GM21723 (cell line): ENCODE data around the gene ANGPTL2.

Source experiments
- ATAC-seq: cut with Tn5 transposase; IDR thresholded peaks from one replicate; pipeline ENCODE4 v1.9.1; 2021; ENCODE audit warnings: mild to moderate bottlenecking, moderate library complexity; ENCODE audit not compliant: unreplicated experiment

Gene ANGPTL2

DNA sequence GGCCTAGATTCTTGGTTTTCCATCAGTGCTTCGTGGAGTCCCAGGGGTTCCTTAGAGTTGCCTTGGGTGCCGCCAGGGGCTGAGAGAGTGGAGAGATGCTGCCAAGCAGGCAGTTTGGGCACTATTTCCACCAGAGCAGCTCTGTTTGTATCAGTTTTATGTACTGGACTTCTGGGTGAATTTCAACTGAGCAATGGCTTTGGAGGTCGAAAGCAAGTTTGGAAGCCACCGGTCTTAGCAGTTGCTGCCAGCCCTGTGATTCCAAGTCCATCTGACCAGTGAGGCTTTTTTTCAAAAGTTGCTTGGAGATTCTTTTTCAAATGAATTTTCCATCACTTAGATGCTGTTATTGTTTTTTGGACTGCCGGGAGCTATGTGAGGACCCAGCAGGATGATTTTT is 68.5 kb downstream of the ANGPTL2 start:
- no peak for ATAC-seq

DNA sequence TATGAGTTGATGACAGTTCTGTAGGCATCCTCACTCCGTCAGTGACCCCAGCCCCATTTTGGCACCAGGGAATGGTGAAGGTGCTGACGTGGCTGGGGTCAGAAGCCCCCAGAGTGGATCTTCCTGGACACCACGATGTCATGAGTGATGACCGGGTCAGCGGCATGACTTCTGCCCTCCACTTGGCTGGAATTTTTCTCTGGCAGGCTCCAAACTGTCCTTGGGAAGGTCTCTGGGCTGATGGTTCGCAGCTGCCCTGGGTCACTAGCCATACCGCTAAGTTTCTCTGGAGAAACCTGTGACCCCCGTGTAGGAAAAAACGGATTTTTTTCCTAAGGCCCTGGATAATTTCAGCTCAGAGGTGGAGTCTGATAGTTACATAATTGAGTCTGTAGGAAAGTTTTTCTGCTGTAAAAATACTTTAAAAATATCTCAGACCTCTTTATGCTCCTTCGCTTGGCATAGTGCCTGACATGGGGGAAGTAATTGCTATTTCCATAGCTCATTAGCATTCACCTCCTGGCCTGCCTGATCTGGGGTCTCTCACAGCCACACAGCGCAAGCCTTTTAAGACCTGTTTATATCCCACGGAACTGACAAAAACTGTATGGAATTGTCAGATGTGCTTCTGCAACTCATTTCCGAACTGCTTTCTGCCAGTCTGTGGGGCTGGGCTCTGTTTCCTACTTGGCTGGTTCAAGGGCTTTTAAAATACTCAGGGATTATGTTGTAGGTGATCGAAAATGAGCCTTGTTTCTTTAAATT is 69.2 kb downstream of the ANGPTL2 start:
- no peak for ATAC-seq

DNA sequence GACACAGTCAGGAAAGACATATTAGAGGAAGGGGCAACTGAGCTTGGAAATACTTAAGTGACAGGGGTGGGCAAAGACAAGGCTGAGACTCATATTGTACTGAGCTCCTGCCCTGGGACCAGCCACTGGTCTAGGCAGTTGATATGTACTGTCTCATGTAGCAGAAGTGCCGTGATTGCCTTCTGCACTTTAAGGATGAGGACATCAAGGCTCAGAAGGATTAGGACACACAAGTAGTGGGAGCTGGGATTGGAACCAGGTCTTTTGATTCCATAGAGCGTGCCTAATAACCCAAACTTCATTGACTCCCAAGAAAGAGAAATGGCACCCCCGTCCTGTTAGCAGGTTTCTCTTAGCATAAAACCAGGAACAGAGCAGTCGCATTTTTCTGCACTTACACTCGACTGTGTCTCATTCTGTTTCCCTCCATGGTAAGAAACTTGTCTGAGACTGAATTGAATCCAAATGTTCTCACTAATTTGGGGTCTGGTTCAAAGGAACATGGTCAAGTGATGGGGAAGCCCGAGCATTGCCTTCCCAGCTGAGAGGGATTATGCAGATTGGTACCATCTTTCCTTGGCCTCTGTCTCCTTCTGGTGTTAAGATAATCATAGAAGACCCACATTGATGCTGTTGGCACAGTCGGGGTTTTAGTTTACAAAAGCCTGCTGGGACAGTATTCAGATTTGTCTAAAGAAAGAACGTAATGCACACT is 70.4 kb downstream of the ANGPTL2 start:
- no peak for ATAC-seq

DNA sequence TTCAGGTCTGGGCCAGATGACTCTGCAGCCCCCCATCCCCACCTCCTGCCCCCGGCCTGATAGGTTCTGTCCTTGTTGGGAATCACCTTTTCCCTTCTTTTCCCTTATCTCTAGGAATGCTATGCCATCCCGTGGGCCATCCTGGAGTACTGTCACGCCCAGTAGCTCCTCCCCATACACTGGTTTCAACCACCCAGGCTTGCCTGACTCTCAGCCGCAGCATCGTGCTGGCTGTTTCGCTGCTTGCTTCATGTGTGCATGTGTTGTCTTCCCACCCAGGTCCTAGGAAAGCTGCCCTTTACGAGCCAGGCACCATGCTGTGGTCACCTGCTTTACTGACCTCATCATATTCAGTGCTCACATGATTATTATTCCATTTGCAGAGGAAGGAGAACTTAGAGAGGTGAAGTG is 71.8 kb downstream of the ANGPTL2 start:
- no peak for ATAC-seq

DNA sequence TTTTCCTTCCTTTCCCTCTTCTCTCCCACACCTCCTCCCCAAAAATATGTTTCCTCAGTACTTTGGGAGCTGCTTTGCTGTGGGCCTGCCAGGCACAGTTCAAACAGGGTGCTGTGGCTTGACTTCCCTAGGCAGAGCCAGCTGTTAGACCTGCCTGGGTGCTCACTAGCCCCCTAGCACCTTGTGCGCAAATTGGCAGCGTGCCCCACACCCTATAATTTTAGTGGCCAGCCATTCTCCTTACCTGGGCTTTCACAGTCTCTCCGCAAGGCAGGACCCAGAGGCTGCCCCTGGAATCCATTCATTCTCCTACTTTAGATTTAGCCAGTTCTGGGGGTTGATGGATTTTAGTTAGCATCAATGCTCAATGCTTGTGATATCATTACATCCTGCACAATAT is 72.3 kb downstream of the ANGPTL2 start:
- no peak for ATAC-seq

DNA sequence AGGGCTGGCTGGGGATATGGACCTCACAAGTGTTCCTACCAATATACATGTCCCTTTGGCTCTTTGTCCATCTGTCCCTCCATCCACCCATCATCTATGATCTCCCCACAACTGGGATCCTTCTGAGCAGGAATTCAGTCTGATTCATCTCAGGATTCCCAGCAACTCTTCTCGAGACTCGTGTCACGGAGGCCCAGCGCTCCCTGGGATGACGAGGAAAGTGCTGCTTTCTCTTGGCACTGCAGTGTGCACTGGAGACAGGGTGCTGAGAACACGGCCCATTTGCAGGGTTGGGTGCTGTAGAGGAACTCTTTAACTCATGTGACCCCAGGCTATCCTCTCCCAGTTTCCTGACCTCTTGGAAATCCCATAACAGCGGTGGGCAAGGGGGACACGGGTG is 72.9 kb downstream of the ANGPTL2 start:
- ATAC-seq, result no peak

DNA sequence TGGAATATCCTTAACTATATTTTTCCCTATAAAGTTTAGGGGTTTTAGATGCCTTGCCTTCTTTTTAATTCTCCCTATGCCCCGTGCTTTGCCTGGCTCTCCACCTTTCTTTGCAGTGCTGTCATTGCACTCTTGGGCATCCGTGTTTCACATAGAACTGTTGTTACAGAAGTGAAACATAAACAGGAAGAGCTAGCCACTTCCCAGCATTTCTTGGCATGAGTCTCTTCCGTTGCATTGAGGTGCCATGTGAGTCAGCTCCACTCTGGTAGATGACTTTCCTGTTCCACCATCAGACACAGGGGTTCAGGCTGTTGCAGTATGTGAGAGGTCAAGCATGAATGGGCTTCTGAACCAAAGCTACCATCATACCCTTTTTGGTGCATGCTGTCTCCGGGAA is 73.4 kb downstream of the ANGPTL2 start:
- ATAC-seq, result no peak

DNA sequence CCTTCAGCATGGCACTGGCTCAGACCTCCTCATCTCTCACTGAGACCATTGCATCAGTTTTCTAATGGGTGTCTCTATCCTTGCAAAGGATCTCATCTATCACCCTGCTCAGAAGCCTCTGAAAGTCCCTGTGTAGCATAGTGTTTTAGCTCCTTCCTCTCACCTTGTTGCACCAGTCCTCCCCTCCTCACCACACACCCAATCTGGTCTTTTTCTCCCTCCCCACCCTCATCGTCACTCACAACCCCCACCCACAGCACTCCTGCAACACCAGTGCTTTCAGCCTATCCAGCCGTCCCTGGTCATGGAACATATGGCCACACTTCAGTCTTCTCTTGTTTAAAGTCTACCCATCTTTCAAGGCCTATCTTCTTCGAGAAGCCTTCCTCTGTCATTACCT is 74.5 kb downstream of the ANGPTL2 start:
- no peak for ATAC-seq

DNA sequence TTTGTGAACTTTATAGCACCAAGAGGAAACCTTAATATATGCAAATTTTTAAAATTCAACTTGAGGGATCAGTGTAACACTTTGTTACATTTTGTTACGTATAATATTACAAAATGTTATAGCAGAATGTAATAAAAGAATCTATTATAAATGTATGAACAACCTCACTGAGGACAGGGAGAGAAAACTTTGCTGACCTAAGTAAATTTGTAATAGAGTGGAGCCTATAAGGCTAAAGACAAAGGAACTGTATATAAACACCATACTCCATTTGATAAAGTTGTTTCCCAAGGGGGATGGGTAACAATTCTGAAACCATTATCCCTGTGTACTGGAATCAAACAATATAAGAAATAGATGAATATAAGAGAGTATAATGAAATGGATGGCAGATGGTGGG is 77.3 kb downstream of the ANGPTL2 start:
- ATAC-seq, result no peak

DNA sequence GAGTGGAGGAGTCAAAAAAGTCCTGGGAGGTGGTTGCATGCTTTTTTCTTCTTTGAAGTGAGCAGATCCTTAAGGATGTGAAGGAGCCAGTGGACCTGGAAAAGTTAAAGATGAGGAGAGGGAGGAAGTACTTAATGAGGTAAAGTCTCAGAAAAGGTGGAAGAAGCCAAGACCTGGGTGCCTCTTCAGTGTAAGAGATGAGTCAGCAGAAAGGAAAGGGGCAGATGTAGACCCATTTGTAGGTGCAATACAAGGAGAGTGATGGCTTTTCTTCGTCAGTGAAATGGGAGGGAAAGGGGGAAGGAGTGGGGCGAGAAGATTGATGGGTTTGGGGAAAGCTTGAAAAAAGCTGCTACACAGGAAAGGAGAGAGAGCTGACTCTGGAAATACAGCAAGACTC is 82.9 kb downstream of the ANGPTL2 start:
- ATAC-seq, result no peak

DNA sequence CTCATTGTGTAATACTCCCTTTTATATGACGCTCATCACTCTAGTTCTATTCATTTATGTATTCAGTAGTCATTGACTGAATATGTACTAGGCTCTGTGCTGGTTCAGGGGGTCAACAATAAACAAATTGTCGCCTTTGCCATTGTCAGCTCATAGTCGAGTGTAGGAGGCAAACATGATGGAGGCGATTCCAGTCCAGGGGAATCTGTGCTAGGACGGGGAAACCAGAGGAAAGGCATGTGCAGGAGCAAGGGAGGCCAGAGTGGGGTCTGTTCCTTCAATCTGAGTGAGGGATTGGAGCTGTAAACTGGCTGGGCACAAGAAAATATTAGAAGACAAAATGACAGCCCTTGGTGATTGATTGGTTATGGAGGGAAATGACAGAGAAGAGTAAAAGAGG is 83.9 kb downstream of the ANGPTL2 start:
- ATAC-seq, result no peak
